RPMI7951 (cell line): ENCODE data around the gene RNU1-2. TPM values are rescaled to one million over a fixed set of nuclear protein-coding genes. Genes with fewer than 3 reads are reported as not detected.
"Not testable (repeated sequence)": the region's sequence is repeated elsewhere in the genome, so short reads cannot be mapped to it uniquely, and the experiment has no call there.

Experiments
- DNase-seq: peaks from one replicate; pipeline ENCODE4 v3.0.0-alpha.2; 2012; ENCODE audit warnings: low read depth
- total RNA-seq: library from RNA; depleted of rRNA; stranded (reverse); fragments of >200 nt; shearing (Covaris generic); gene quantifications from 2 replicates; pipeline ENCODE4 v1.2.3, GENCODE V29; 2014

The RNU1-2 gene
- total RNA-seq, 1 experiment from 2014 or later = under 0.01 TPM

DNA sequence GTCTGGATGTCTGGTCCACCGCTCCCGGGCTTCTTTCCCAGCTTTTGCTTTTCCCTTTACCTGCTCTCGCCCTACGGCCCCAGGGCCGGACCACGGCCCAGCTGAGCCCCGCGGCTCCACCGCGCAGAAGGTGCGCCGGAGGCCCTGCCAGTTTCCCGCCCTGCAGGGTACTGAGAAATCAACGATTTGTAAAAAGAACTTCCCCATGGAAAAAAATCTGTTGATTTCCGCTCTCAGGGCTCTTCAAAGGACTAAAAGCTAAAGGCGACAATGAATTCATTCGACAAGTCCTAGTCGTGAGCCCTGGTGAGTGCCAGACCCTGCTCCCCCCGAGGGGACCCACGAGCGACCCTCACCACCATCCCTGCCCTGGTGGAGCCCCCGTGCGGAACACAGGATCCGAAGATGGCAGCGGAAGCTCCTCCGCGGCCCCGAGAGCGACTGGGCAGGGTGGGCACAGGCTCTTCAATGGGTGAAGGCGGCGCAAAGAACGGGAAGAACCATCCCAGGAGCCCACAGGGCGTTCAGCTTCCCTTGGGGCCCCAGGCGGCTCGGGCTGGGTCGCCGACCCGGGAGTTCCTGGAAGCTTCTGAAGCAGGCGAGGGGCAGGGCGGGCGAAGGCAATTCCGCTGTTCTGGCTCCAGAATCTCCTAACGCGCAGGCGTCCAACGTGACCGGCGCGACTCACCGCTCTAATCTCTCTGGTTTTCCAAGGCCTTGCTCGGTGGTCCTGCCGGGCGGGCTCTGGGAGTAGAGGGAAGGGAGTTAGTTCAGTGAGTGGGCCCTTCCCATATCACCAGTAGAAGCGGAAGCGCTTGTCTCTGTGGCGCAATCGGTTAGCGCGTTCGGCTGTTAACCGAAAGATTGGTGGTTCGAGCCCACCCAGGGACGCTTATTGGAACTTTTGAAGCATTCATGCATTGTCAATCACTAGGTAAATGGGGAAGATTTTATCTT is 6.6 kb upstream of the RNU1-2 start:
- DNase-seq = peak; percentile 75

- not testable (repeated sequence) for DNase-seq
Measured at GRCh38 chr1:16890539-16891021, 5.2 kb upstream of the RNU1-2 start.

GRCh38 chr1:16891057-16891456 is 4.7 kb upstream of the RNU1-2 start:
- not testable (repeated sequence) for DNase-seq

GRCh38 chr1:16892978-16893525 is 2.7 kb upstream of the RNU1-2 start:
- DNase-seq = not testable (repeated sequence)

GRCh38 chr1:16893796-16894195 is 2.0 kb upstream of the RNU1-2 start:
- not testable (repeated sequence) for DNase-seq

DNA sequence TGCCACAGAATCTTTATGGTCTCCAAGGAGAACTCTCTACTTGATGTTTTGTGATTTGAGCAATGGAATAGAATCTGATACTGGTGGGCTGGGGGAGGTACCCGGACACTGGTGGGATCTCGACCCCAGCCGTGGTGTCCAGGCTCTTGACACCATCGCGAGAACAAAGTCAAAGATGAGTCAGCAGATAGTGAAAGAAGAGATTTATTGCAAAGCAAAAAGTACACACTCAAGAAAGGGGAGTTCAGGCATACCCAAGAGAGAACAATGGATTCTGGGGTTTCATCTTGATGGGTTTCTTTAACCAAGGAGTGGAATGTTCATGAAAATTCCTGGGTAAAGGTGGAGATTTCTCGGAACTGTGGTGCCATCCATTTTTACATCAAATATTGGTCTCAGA is 1.4 kb upstream of the RNU1-2 start:
- not testable (repeated sequence) for DNase-seq

DNA sequence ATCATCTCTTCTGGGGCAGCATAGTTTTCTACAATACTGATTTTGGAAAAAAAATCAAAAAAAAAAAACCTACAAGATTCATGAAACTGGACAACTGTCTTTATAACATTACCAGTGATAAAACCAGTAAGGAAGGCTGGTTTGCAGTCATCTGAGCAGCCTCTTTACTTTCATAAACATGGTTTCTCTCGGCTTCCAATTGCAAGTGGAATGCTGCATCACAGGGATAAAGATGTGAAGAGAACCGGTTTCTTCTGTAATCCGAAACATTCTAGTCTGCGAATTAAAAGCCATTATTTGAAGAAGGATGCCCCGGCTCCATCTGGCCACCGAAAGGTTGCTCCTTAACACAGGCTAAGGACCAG is 565 bp upstream of the RNU1-2 start:
- DNase-seq = not testable (repeated sequence)

DNA sequence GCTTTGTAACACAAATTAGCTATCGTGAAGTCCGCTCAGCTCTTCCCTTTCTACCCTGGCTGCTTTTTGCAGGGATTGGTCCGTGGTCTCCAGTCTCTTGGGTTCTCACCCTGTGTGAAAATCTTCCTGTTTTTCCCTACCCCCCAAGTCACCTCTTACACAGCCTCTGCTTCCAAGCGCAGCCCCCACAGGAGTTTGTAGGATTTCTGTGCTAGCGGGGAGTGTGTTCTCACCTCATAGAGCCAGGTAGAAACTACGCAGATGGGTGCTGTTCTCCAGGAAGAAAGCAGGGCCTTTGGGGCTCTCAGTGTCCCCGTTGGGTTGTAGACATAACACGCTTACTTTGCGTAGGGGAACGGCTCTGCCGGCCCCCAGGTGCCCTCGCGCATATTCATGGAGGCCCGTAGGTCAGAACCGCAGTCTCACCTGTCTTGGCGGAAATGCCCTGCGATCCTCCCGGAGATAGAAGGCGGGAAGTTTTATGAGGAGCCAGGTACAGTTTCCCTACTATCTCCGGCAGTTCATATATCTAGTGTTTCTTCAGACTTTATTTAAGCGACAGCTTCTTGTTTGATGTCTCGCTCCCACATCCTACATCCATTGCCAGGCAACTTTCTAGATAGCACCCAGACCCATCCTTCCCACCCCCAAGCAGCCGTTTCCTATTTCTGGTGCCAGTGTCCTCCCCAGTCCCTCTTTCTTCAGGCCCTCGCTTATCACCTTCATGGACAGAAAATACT is 706 bp downstream of the RNU1-2 start:
- DNase-seq = peak; percentile 97

DNA sequence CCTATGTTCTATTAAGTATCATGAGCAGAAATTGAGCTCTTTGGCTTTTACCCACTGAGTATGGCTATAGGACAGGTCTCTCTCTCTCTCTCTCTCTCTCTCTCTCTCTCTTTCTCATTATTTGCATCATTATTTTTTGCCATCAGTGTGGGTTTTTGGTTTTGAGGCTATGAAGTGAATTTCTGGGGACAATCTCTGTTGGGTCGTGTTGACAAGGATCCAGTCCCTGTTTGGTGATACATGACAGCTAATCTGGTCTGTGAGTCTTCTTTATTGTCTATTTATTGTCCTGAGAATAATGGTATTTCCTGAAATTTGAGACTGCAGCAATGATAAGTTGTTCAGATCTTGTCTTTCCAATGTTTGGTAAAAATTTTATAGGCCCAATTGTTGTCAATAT is 1.9 kb downstream of the RNU1-2 start:
- DNase-seq = not testable (repeated sequence)

DNA sequence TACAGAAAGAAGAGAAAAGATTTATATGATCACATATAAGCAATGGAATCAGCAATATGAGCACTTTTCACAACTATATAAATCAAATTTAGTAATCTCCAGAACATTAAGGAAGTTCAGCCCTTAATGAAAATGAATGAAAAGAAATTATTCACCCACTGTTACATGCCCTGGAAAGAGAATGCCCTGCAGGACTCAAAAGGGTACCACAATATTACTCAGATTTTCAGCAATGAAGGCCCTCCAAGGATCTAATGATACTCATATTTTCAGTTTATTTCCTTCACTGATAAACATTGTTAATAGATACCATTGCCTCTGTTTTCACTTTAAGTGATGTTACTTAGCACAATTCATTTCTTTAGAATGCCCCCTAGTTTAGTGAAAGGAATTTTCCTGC is 2.5 kb downstream of the RNU1-2 start:
- DNase-seq = not testable (repeated sequence)

DNA sequence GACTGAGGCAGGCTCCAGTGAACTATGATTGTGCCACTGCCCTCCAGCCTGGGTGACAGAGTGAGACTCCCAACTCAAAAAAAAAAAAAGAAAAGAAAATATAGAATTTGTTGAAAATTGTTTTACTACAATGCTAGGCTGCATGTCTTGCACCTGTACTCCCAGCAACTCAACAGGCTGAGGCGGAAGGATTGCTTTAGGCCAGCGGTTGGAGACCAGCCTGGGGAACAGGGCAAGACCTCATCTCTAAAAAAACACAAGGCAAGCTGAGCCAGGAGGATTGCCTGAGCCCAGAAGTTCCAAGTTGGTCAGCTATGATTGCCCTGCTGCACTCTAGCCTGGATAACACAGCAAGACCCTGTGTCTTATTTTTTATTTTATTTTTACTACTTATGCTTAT is 3.2 kb downstream of the RNU1-2 start:
- DNase-seq = not testable (repeated sequence)

GRCh38 chr1:16900751-16901150 is 5.0 kb downstream of the RNU1-2 start:
- no peak for DNase-seq

DNA sequence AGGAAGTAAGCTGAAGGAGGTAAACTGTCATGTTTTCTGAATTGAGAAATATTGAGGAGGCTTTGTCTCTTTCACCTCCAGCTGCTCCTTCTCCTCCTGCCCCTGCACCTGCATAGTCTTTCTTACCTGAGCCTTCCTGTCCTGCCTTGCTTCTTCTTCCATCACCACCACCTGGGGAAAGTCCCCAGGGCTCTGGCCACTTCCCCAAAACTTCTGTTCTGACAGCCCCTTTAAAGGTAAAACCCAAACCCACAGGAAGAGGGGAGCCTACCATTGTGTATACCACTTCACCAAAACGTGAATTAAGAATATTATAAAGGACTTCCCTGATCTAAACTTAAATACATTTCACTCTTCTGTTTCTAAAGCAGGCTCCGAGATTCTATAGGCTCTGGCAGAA is 5.6 kb downstream of the RNU1-2 start:
- DNase-seq = not testable (repeated sequence)

DNA sequence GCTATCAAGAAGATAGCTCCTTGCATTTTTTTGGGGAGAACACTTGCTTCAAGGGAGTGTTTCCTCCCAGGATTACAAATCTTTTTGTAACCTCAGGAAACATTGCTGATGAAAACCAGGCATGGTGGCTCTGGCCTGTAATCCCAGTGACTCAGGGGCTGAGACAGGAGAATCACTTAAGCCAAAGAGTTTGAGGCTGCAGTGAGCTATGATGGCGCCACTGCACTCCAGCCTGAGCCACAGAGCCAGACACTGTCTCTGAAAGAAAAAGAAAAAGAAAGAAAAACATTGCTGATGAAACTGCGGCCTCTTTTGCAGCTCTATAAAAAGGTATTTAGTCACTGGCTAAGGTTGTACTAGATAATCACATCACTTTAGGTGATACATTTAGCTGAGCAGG is 7.3 kb downstream of the RNU1-2 start:
- peak; percentile 52 for DNase-seq

- no peak for DNase-seq
Measured at GRCh38 chr1:16903458-16903796, 7.6 kb downstream of the RNU1-2 start.

DNA sequence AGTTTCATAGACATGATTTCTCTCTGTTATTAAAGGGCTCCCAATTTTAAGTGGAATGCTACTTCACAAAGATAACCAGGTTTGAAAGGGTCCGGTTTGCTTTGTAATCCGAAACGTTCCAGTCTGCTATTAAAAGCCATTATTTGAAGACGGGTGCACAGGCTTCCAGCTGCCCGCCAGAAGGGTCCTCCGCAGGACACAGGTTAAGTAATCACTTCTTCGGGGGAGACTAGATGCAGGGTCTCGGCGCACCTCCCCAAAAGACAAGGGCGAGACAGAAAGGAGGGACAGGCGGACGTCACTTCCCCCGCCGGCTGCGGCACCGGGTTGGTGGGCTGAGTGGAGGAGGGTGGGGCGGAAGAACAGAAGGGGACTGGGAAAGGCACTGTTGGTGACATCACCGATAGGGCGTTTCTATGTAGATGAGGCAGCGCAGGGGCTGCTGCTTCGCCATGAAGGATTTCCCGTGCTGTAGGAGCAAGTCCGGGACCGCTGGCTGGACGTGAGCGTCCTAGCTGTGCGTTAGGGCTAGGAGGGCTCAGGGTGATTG is 8.9 kb downstream of the RNU1-2 start:
- DNase-seq = peak; percentile 98

DNA sequence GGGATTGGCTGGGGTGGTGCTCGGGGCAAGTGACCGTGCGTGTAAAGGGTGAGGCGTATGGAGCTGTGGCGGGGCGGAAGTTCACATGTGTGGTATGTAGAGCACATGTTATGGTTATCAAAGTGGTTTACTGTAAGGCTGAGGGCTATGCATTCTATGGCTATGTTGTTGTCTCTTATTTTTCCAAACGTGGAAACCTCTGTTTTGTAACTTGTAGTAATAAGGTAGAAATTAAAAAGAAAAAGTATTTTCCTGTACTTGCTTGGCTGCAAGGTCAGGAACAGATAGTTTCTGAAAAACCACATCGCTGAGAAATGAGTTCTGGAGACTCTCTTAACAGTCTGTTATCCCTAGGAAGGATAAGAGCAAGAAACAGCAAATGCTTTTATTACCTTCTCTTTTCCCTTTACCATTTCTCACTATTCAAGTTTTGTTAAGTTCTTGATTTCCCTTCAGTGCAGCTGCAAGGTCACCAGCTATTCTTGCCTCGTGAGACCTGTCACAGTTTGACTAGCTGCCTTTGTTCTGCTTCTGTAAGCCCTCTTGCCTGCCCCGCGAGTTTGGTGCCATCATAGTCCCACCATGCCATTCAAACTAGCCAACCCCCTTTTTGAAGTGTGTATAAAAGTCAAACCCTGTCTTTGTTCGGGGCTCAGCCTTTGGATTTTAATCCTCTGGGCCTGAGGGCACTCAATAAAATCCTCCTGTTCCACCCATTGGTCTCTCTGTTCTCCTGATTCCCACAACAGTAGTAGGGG is 9.5 kb downstream of the RNU1-2 start:
- peak; percentile 92 for DNase-seq

- DNase-seq = no peak
Measured at GRCh38 chr1:16905868-16906702, 10.3 kb downstream of the RNU1-2 start.

DNA sequence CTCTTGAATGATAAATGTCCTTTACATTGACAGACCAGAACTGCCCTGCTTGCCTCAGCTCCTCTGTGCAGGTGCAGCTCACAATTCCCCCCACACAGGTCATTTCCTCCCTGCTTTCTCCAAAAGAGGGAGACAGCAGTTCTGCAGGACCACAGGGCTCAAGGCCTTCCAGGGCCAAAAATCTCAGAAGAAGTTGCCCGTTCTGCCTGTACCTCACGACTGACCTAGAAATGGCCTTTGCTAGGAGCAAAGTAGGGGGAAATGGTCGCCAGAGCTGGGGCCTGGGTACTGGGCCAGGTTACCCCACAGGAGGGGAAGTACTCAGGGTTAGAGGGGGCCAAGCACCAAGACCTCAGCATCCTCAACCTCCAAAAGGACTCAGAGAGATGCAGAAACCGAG is 11.1 kb downstream of the RNU1-2 start:
- no peak for DNase-seq
